GM21786 (cell line): ENCODE data around the gene YIF1B.

Source experiments
- ATAC-seq: cut with Tn5 transposase; IDR thresholded peaks from one replicate; pipeline ENCODE4 v1.9.1; 2021; ENCODE audit not compliant: unreplicated experiment

YIF1B gene

GRCh38 chr19:38306236-38306635 is 9.5 kb downstream of the YIF1B start:
- no peak for ATAC-seq

GRCh38 chr19:38304866-38305429 is 10.8 kb downstream of the YIF1B start:
- no peak for ATAC-seq

DNA sequence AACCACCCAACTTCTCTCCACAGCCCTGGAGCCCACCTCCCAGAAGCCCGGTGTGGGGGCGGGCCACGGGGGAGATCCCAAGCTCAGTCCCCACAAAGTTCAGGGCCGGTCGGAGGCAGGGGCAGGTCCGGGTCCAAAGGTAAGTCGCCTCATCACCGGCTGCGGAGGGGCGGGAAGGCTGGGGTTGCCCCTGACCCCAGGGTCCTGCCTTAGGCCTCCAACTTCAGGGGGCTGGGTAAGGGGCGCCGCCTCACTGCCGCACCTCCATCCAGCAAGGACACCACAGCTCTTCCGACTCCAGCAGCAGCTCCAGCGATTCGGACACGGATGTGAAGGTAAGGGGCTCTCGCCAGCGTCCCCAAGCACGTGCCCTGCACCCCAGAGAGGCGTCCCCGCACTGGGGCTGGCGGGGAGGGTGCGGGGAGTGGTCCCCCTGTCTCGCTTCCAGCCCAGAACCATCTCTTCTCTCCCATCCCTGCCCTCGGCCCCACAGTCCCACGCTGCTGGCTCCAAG is 11.3 kb downstream of the YIF1B start:
- no peak for ATAC-seq

- ATAC-seq = no peak
Observed at GRCh38 chr19:38303517-38304351, 12.0 kb downstream of the YIF1B start, which contains the start of gene C19orf33. Gene C19orf33, plus strand, starts transcription at chr19:38304251. Its CDS starts 11 bp downstream, at chr19:38304262.

- no peak for ATAC-seq
Observed at GRCh38 chr19:38298821-38299680, 16.7 kb downstream of the YIF1B start.

DNA sequence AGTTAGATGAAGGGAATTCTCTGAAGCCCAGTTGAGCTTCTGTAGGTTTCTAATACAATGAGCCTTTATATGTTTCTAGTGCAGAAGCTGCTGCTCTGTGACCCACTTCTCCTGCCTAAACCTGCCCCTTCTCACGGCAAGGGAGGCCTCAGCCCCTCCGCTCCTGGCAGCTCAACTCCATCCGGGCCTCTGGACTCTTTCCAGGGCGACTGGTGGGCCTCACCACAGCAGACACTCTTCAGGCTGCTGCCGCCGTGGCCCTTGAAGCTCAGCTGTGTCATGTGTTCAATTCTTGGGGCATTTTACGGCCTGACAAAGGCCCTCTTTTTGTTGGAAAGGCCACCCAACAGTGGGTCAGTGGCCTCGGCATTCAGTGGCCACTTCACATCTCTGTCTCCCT is 21.7 kb downstream of the YIF1B start:
- ATAC-seq = no peak

- no peak for ATAC-seq
Observed at GRCh38 chr19:38293281-38293680, 22.5 kb downstream of the YIF1B start.

- ATAC-seq = no peak
Observed at GRCh38 chr19:38291855-38292254, 23.9 kb downstream of the YIF1B start.

DNA sequence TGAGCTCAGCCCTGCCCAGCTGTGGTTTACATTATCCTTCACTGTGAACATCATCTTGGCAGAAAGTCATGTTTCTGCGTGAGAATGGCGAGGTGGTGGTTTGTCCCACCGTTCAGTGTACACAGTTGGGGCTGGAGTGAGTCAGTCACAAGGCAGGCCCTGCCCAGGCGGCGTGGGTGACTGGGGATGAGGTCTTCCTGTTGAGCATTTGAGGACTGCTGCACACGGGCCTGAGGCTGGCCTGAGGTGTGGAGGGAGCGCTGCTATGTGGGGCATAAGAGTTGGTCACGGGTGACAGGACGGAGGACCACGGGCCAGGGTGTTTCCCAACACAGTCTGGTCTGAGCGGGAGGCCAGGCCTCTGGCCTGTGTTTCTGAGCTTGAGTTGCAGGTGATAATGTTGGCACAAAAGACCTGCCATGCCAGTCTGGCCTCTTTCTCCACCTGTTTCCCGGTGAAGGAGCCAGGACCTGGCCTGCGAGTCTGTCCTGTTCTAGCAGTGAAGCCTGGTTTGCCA is 25.1 kb downstream of the YIF1B start:
- no peak for ATAC-seq

DNA sequence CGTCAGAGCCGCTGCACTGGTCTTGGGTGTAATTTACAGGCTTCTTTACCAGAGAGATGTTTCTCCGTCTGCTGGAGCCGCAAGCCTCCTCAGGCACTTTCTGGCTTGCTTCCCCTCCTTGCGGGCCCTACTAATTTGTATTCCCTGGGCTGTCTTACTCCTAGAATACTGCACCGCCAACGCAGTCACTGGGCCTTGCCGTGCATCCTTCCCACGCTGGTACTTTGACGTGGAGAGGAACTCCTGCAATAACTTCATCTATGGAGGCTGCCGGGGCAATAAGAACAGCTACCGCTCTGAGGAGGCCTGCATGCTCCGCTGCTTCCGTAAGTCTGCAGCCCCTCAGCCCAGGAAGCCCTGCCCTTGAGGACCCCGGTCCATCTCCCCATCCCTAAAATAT is 25.8 kb downstream of the YIF1B start:
- no peak for ATAC-seq

GRCh38 chr19:38288123-38288855 is 27.5 kb downstream of the YIF1B start:
- ATAC-seq = no peak

- ATAC-seq = no peak
Observed at GRCh38 chr19:38287604-38288003, 28.1 kb downstream of the YIF1B start.

- no peak for ATAC-seq
Observed at GRCh38 chr19:38285567-38285966, 30.2 kb downstream of the YIF1B start.

DNA sequence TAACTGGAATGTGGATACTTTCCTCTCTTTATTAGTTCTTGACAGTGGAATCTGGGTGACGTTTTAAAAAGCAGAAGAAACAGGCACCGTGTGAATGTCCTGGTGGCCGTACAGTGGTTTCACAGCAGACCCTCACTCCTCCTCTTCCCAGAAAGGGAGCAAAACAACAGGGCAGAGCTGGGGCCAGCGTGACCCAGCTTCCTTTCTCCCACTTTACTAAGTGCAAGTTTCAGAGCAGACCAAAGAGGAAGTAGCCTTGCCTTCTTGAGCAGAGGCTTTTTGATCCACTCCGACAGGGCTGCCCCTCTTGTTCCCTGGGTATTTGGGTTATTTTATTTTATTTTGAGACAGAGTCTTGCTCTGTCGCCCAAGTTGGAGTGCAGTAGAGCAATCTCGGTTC is 31.3 kb downstream of the YIF1B start:
- ATAC-seq = no peak

DNA sequence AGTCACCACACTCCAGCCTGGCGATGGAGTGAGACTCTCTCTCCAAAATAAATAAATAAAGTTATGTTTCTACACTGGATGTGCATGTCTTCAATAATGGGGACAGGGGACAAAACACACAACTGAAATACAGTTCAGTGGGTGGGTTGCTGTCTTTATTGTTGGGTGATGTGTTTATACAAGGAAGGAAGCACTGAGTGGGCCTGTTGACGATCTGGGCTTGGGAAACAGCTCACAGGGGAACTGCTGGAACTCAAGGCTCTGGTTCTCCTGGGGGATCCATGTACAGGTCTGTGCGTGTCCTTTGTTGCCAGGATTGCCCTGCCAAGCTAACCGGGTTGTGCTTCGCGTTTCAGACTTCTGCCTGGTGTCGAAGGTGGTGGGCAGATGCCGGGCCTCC is 32.5 kb downstream of the YIF1B start:
- ATAC-seq = no peak

- no peak for ATAC-seq
Observed at GRCh38 chr19:38281811-38282566, 33.8 kb downstream of the YIF1B start.

- no peak for ATAC-seq
Observed at GRCh38 chr19:38280030-38280921, 35.5 kb downstream of the YIF1B start.

- no peak for ATAC-seq
Observed at GRCh38 chr19:38278751-38279150, 37.0 kb downstream of the YIF1B start.
